ENCODE data around the gene NASP. TPM values are rescaled to one million over a fixed set of nuclear protein-coding genes. Genes with fewer than 3 reads are reported as not detected.

The NASP gene
- total and polyA plus RNA-seq, 2 donors (not counting 3 experiments of a cell fraction or from before 2014, with no cell fraction given) = 101 to 149 TPM

GRCh38 chr1:45644661-45645060 is 60.8 kb downstream of the NASP start:
- no peaks in the 10 kb centered on the region for H3K9me1 ChIP-seq (replicated peaks; ENCODE audit: control insufficient read depth, extremely low read depth, insufficient read depth, low read length)
- FAIRE-seq (no peak), DNase-seq (ENCODE audit: low read depth, low spot score) (no peak)
- H3K27ac ChIP-seq (ENCODE audit: insufficient read depth, low read depth, low read length) = no peak overlapping the region
- H4K20me1 ChIP-seq (replicated peaks; ENCODE audit: control insufficient read depth, extremely low read depth, insufficient read depth, low read length) = no peaks in the 10 kb centered on the region
- H2AFZ ChIP-seq (ENCODE audit: low read depth, low read length) = no peak overlapping the region
- BruUV-seq (replicated peaks) = no TSS peak
- dilution Hi-C loops (cut with MboI; ENCODE audit: extremely low pct_ligation_motif_present, low sequenced_read_pairs) = no loop called here
- intact Hi-C loops (cut with micrococcal nuclease) = loop anchor here (5.0 kb wide), 1 partner anchor 238 kb away; no protein-coding TSS in a partner anchor
- H3K27me3 ChIP-seq (ENCODE audit: control insufficient read depth in 2 of 2, insufficient read depth in 2 of 2, low read length in 2 of 2) = no peaks in the 10 kb centered on the region
- no peak overlapping the region for H3K4me3 ChIP-seq (replicated peaks in 1 of 3; ENCODE audit: insufficient read depth in 1 of 3, low read depth in 1 of 3, low read length in 3 of 3)
- POLR2A ChIA-PET = no interaction called here
- H3K36me3 ChIP-seq (ENCODE audit: control insufficient read depth in 2 of 2, extremely low read depth in 1 of 2, insufficient read depth in 2 of 2, low read length in 2 of 2) = peaks cover 4 to 11% of the 10 kb centered on the region in 2 experiments
- no peak overlapping the region for H3K4me2 ChIP-seq (ENCODE audit: insufficient read depth, low read length)
- CTCF ChIA-PET = interaction anchor here (0.9 to 1.5 kb wide), 2 partner anchors 16 to 76 kb away, joined by 3 read pairs; no protein-coding TSS in a partner anchor
- TF ChIP-seq MAX (IDR thresholded peaks at IDR 0.05; ENCODE audit: insufficient read depth, insufficient read length) (no peak), POLR2AphosphoS5 (IDR thresholded peaks at IDR 0.05; ENCODE audit: insufficient read depth, low read depth, low read length) (no peak), EZH2 (IDR thresholded peaks at IDR 0.05; ENCODE audit: borderline replicate concordance, low read depth, low read length, severe bottlenecking) (no peak), FOS (IDR thresholded peaks at IDR 0.05; ENCODE audit: borderline replicate concordance, insufficient read depth, low read length) (no peak), JUN (IDR thresholded peaks at IDR 0.05; ENCODE audit: borderline replicate concordance, insufficient read depth, insufficient read length, low read depth) (no peak), MYC (IDR thresholded peaks at IDR 0.05; ENCODE audit: low read depth, low read length) (no peak), POLR2A (IDR thresholded peaks at IDR 0.05; ENCODE audit: low read depth, low read length) (no peak), CTCF (IDR thresholded peaks at IDR 0.05; ENCODE audit: extremely low read depth in 1 of 2, insufficient read depth in 1 of 2, low read depth in 1 of 2, low read length in 2 of 2) (no peak), GATA2 (IDR thresholded peaks at IDR 0.05; ENCODE audit: insufficient read depth, insufficient read length, low read depth, low read length) (no peak)
- H3K9ac ChIP-seq (replicated peaks; ENCODE audit: extremely low read depth, insufficient read depth, low read length) = no peak overlapping the region
- no peaks in the 10 kb centered on the region for H3K9me3 ChIP-seq (replicated peaks; ENCODE audit: control insufficient read depth, insufficient read depth, low read length)
- H3K4me1 ChIP-seq (ENCODE audit: control insufficient read depth, extremely low read depth, insufficient read depth, low read length) = peaks cover 9% of the 10 kb centered on the region
- peaks cover 5% of the 10 kb centered on the region for H3K79me2 ChIP-seq (ENCODE audit: control insufficient read depth, insufficient read depth, low read length)

All from endothelial cell of umbilical vein (primary cell).